ENCODE data around the gene CDK19. TPM values are rescaled to one million over a fixed set of nuclear protein-coding genes. Genes with fewer than 3 reads are reported as not detected.
"Not testable (repeated sequence)": the region's sequence is repeated elsewhere in the genome, so short reads cannot be mapped to it uniquely, and the experiment has no call there.

Gene CDK19
- total and polyA plus RNA-seq, 4 donors = 19.7 to 39.6 (median 29.8) TPM

DNA sequence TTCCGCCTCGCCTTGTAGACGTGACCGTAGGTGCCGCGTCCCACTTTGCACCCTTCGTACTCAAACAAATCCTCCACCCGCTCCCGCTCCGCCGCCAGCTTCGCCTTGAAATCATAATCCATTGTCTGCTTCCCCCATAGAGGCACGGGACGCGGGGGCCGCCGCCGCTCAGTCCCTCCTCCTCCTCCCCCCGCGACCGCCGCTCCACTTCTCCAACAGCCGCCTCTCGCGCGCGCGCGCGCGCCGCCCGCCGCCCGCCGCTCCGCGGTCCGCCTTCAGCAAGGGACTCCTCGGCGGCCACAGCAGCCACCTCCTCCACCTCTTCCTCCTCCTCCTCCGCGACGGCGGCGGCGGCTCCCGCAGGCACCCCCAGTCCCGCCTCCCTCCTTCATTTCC is 256 bp downstream of the CDK19 start:
- peak overlapping the region; percentile 99 for H3K27ac ChIP-seq (ENCODE audit: low read depth, low read length)
- WGBS (ENCODE audit: insufficient coverage) = 0% methylated on average over 49 of the region's 49 CpGs
- H3K4me3 ChIP-seq (ENCODE audit: low read depth, low read length) = peak overlapping the region; percentile 91
- no peaks in the 10 kb centered on the region for H3K9me3 ChIP-seq (ENCODE audit: control insufficient read depth, insufficient read depth, low read length)
- no peaks in the 10 kb centered on the region for H3K36me3 ChIP-seq (ENCODE audit: control insufficient read depth, insufficient read depth, low read length)
- H3K27me3 ChIP-seq (ENCODE audit: control insufficient read depth, insufficient read depth, low read length) = no peaks in the 10 kb centered on the region
- no peak for DNase-seq (ENCODE audit: low read depth in 4 of 6, low spot score in 6 of 6)
- peaks cover 3% of the 10 kb centered on the region for H3K4me1 ChIP-seq (ENCODE audit: control insufficient read depth, insufficient read depth, low read length)

DNA sequence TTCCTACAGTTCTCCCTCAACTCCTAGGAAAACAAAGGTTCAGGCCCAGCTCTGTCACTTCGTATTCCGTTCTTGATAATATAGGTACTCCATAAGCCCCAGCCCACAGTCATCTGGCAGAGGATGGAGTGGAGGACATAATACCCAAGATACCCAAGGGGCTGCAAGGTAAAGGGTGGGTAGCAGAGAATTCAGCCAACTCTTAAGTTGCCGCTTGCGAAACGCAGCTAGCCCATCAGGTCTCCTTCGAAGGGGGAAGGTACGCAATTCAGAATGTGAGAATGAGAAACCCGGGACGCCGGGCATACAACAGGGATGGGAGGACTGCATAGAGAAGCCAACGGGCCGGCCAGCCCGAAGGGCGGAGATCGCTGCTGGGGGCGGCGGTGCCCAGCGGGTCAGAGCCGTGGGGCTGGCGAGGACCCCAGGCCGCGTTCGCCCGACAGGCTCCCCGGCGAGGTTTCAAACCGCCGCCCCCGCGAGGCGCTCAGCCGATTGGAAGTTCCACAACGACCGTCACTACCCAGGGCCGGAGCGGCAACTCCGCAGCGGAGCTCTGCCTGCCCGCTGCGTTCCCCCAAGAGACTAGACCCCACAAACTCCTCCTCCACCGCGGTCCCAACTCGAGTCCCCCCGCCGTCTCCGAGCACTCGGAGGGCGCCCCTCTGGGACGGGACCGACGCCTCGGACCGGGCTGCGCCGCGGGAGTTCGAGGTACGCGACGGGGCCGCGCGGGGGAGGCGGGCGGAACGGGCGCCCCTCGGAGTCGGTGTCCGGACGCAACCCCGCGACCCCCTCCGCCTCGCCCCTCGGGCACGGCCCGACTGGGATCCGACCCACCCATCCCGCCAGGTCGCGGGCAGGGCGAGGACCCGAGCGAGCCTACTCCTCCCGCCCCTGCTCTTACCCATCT is 911 bp downstream of the CDK19 start:
- WGBS (ENCODE audit: insufficient coverage) = 0% methylated on average over 83 of the region's 86 CpGs
- peak overlapping the region; percentile 91 for H3K4me3 ChIP-seq (ENCODE audit: low read depth, low read length)
- no peaks in the 10 kb centered on the region for H3K27me3 ChIP-seq (ENCODE audit: control insufficient read depth, insufficient read depth, low read length)
- H3K9me3 ChIP-seq (ENCODE audit: control insufficient read depth, insufficient read depth, low read length) = no peaks in the 10 kb centered on the region
- peak overlapping the region; percentile 99 for H3K27ac ChIP-seq (ENCODE audit: low read depth, low read length)
- no peaks in the 10 kb centered on the region for H3K36me3 ChIP-seq (ENCODE audit: control insufficient read depth, insufficient read depth, low read length)
- DNase-seq (ENCODE audit: low read depth in 4 of 6, low spot score in 6 of 6) = peak in 5 of 6 donors; percentile 10 to 79 (median 26)
- peaks cover 3% of the 10 kb centered on the region for H3K4me1 ChIP-seq (ENCODE audit: control insufficient read depth, insufficient read depth, low read length)

DNA sequence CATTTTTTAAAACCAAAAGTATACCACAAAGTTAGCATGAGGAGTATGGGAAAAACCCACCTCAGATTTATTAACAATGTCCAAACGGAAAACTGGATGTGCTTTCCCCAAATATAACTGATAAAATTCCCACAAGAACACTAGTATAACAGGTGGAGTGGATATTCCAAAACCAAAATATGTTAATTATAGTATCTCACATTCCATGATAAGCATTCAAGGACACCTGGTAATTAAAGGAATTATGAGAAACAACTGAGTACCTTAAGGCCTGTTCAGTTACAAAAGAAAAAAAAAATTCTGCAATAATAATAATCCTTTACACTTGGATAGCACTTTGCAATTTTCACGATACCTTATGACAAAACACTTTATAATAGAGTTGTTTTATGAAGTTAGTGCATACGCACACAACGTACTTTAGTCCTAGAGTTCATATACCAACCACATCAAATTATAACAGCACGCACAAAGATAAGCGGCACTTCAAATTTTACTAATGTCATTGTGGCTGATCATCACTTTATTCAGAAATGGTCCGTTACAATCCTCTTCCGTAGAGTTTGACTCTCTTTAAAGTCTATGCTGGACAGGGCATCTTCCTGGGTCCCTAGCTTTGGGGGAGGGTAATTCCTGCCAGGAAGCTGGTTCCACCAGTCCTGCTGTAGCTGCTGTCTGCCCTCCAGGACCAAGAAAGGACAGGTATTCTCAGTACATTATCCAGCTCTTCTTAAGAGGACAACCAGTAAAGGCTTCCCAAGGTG is 1.7 kb downstream of the CDK19 start:
- peak in 1 of 6 donors; percentile 1 for DNase-seq (ENCODE audit: low read depth in 4 of 6, low spot score in 6 of 6)
- Histone ChIP-seq H3K4me3 (ENCODE audit: low read depth, low read length) (peak overlapping the region; percentile 91), H3K9me3 (ENCODE audit: control insufficient read depth, insufficient read depth, low read length) (no peaks in the 10 kb centered on the region), H3K27ac (ENCODE audit: low read depth, low read length) (no peak overlapping the region), H3K4me1 (ENCODE audit: control insufficient read depth, insufficient read depth, low read length) (peaks cover 3% of the 10 kb centered on the region), H3K36me3 (ENCODE audit: control insufficient read depth, insufficient read depth, low read length) (no peaks in the 10 kb centered on the region), H3K27me3 (ENCODE audit: control insufficient read depth, insufficient read depth, low read length) (no peaks in the 10 kb centered on the region)
- no CpG with 5 or more reads among the region's 8 CpGs for whole genome bisulfite sequencing (ENCODE audit: insufficient coverage)

DNA sequence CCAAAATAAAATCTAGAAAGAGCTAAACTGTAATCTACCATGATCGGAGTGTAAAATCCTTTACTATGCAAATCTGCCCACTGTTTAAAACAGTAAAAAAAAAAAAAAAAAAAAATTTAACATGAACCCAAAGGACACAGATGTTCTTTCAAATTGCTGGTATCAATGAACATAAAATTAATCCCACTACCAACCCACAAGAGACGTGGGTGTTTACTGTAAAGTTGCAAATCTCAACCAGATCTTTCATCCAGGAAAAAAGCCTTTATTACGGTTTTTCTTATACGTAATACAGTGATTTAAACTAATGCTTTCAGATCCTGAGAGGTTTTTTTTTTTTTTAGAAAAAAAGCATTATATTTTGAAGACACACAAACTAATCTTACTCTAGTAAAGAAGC is 2.5 kb downstream of the CDK19 start:
- no peaks in the 10 kb centered on the region for H3K27me3 ChIP-seq (ENCODE audit: control insufficient read depth, insufficient read depth, low read length)
- no peak overlapping the region for H3K27ac ChIP-seq (ENCODE audit: low read depth, low read length)
- DNase-seq (ENCODE audit: low read depth in 4 of 6, low spot score in 6 of 6) = no peak
- no peaks in the 10 kb centered on the region for H3K9me3 ChIP-seq (ENCODE audit: control insufficient read depth, insufficient read depth, low read length)
- no peak overlapping the region for H3K4me3 ChIP-seq (ENCODE audit: low read depth, low read length)
- WGBS (ENCODE audit: insufficient coverage) = no CpG with 5 or more reads among the region's 4 CpGs
- H3K4me1 ChIP-seq (ENCODE audit: control insufficient read depth, insufficient read depth, low read length) = peaks cover 3% of the 10 kb centered on the region
- no peaks in the 10 kb centered on the region for H3K36me3 ChIP-seq (ENCODE audit: control insufficient read depth, insufficient read depth, low read length)

DNA sequence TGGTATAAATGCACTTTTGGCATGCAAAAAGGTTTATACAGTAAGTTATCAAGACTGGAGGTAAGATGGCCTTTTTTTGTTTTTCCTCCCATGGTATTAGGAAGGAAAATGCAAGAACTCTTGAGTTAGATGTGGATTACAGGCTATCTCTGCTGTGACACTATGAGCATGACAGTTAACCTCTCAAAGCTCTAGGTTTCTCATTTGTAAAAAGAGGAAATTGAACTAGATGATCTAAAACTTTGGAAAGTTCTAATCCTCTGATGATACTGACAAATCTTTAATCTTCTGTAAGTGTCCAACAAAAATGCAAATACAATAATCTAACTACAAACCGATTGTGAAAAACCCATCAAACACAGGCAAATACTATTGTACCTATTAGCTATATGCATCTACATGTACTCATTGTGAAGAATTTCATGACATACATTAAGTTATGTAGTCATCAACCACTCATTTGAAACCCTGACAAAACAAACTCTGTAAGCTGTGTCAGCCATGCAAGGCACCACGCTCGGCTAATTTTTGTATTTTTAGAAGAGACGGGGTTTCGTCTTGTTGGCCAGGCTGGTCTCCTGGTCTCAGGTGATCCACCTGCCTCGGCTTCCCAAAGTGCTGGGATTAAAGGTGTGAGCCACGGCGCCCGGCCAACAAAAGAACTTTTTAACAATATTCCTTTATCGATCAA is 4.2 kb downstream of the CDK19 start:
- no peak for DNase-seq (ENCODE audit: low read depth in 4 of 6, low spot score in 6 of 6)
- Histone ChIP-seq H3K27ac (ENCODE audit: low read depth, low read length) (no peak overlapping the region), H3K9me3 (ENCODE audit: control insufficient read depth, insufficient read depth, low read length) (no peaks in the 10 kb centered on the region), H3K27me3 (ENCODE audit: control insufficient read depth, insufficient read depth, low read length) (no peaks in the 10 kb centered on the region), H3K36me3 (ENCODE audit: control insufficient read depth, insufficient read depth, low read length) (no peaks in the 10 kb centered on the region), H3K4me3 (ENCODE audit: low read depth, low read length) (no peak overlapping the region), H3K4me1 (ENCODE audit: control insufficient read depth, insufficient read depth, low read length) (peaks cover 3% of the 10 kb centered on the region)
- no CpG with 5 or more reads among the region's 10 CpGs for WGBS (ENCODE audit: insufficient coverage)

DNA sequence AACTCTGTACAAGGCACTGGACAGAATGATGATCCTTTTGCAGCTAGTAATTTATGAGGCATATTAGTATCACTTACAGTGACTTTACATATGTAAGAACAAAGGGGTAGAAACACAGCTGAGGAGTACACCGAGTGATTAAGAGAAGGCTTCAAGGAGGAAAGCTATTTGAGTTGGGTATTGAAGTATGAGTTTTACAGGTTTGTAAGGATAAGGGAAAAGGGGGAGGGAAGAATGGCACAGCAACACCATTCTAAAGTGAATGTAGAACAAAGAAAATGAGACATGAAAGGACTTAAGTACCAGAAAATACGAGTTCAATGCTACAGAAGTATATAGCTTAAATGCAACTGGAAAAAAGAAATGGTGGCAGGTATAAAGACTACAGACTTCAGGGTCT is 5.5 kb downstream of the CDK19 start:
- no peak overlapping the region for H3K4me3 ChIP-seq (ENCODE audit: low read depth, low read length)
- H3K9me3 ChIP-seq (ENCODE audit: control insufficient read depth, insufficient read depth, low read length) = no peaks in the 10 kb centered on the region
- 86% methylated on average over 1 of the region's 2 CpGs for WGBS (ENCODE audit: insufficient coverage)
- H3K27ac ChIP-seq (ENCODE audit: low read depth, low read length) = no peak overlapping the region
- no peaks in the 10 kb centered on the region for H3K36me3 ChIP-seq (ENCODE audit: control insufficient read depth, insufficient read depth, low read length)
- H3K27me3 ChIP-seq (ENCODE audit: control insufficient read depth, insufficient read depth, low read length) = no peaks in the 10 kb centered on the region
- no peak for DNase-seq (ENCODE audit: low read depth in 4 of 6, low spot score in 6 of 6)
- peaks cover 3% of the 10 kb centered on the region for H3K4me1 ChIP-seq (ENCODE audit: control insufficient read depth, insufficient read depth, low read length)

DNA sequence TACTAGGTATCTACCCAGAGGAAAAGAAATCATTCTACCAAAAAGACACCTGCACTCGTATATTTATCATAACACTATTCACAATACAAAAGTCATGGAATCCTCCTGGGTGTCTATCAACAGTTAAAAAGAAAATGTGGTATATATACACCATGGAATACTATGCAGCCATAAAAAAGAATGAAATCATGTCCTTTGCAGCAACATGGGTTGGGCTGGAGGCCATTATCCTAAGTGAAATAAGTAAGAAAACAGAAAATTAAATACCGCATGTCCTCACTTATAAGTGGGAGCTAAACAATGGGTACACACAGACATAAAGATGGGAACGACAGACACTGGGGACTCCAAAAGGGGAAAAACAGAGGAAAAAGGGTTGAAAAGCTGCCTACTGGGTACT is 13.1 kb downstream of the CDK19 start:
- H3K36me3 ChIP-seq (ENCODE audit: control insufficient read depth, insufficient read depth, low read length); DNase-seq (ENCODE audit: low read depth in 4 of 6, low spot score in 6 of 6); H3K4me3 ChIP-seq (ENCODE audit: low read depth, low read length); H3K27me3 ChIP-seq (ENCODE audit: control insufficient read depth, insufficient read depth, low read length); H3K27ac ChIP-seq (ENCODE audit: low read depth, low read length); H3K4me1 ChIP-seq (ENCODE audit: control insufficient read depth, insufficient read depth, low read length): not testable (repeated sequence)
- 80% methylated on average over 1 of the region's 3 CpGs for WGBS (ENCODE audit: insufficient coverage)
- H3K9me3 ChIP-seq (ENCODE audit: control insufficient read depth, insufficient read depth, low read length) = peaks cover 11% of the 10 kb centered on the region

DNA sequence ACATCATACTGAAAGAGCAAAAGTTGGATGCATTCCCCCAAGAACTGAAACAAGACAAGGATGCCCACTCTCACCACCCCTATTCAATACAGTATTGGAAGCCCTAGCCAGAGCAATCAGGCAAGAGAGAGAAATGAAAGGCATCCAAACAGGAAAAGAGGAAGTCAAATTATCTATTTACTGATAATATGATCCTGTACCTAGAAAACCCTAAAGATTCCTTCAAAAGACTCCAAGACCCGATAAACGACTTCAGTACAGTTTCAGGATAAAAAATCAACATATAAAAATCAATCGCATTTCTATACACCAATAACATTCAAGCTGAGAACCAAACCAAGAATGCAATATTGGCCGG is 14.5 kb downstream of the CDK19 start:
- H3K27me3 ChIP-seq (ENCODE audit: control insufficient read depth, insufficient read depth, low read length) = no peaks in the 10 kb centered on the region
- H3K4me1 ChIP-seq (ENCODE audit: control insufficient read depth, insufficient read depth, low read length) = no peaks in the 10 kb centered on the region
- DNase-seq (ENCODE audit: low read depth in 4 of 6, low spot score in 6 of 6) = no peak
- no peak overlapping the region for H3K27ac ChIP-seq (ENCODE audit: low read depth, low read length)
- no CpG with 5 or more reads among the region's 4 CpGs for WGBS (ENCODE audit: insufficient coverage)
- no peak overlapping the region for H3K4me3 ChIP-seq (ENCODE audit: low read depth, low read length)
- peaks cover 11% of the 10 kb centered on the region for H3K9me3 ChIP-seq (ENCODE audit: control insufficient read depth, insufficient read depth, low read length)
- no peaks in the 10 kb centered on the region for H3K36me3 ChIP-seq (ENCODE audit: control insufficient read depth, insufficient read depth, low read length)

DNA sequence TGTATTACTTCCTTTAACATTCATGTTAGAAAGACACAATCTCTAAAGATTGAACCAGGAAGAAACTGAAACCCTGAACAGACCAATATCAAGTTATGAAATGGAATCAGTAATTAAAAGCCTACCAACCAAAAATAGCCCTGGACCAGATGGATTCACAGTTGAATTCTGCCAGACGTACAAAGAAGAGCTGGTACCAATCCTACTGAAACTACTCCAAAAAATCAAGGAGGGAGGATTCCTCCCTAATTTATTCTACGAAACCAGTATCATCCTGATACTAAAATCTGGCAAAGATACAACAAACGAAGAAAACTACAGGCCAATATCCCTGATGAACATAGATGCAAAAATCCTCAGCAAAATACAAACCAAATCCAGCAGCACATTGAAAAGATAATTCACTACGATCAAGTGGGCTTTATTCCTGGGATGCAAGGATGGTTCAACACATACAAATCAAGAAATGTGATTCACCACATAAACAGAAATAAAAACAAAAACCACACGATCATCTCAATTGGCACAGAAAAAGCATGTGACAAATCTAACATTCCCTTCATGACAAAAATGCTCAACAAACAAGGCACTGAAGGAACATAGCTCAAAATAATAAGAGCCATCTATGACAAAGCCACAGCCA is 15.0 kb downstream of the CDK19 start:
- peak in 1 of 6 donors; percentile 84 for DNase-seq (ENCODE audit: low read depth in 4 of 6, low spot score in 6 of 6)
- 100% methylated on average over 4 of the region's 5 CpGs for WGBS (ENCODE audit: insufficient coverage)
- Histone ChIP-seq H3K27me3 (ENCODE audit: control insufficient read depth, insufficient read depth, low read length) (no peaks in the 10 kb centered on the region), H3K4me3 (ENCODE audit: low read depth, low read length) (no peak overlapping the region), H3K36me3 (ENCODE audit: control insufficient read depth, insufficient read depth, low read length) (no peaks in the 10 kb centered on the region), H3K27ac (ENCODE audit: low read depth, low read length) (no peak overlapping the region), H3K9me3 (ENCODE audit: control insufficient read depth, insufficient read depth, low read length) (peaks cover 11% of the 10 kb centered on the region), H3K4me1 (ENCODE audit: control insufficient read depth, insufficient read depth, low read length) (no peaks in the 10 kb centered on the region)

Data from spinal cord (tissue), 10 donors.